OCI-LY3 (cell line): Measurements from ENCODE around the gene FAM149A.

ENCODE experiments used
- H2AFZ ChIP-seq: fragments of 200-600, 300-600 bp; shearing (Covaris generic); 2 replicates; pipeline ENCODE4 v1.6.0; 2014; ENCODE audit warnings: antibody characterized with exemption, low read depth, low read length
- H3K27ac ChIP-seq: fragments of 200-600, 300-600 bp; sonication (generic); 2 replicates; pipeline ENCODE4 v1.5.1; 2014; ENCODE audit warnings: mild to moderate bottlenecking, low read length, moderate library complexity, mixed read lengths
- H3K27me3 ChIP-seq: fragments of 200-600, 300-600 bp; sonication (generic); 2 replicates; pipeline ENCODE4 v1.6.1; 2014; ENCODE audit warnings: low read depth, low read length, mixed read lengths
- H3K36me3 ChIP-seq: fragments of 200-600, 300-600 bp; sonication (generic); replicated peaks from 2 replicates; pipeline ENCODE3; 2014; ENCODE audit warnings: low read depth, low read length, mixed read lengths
- H3K4me1 ChIP-seq: fragments of 300-600, 200-600 bp; sonication (generic); 2 replicates; pipeline ENCODE4 v1.6.1; 2014; ENCODE audit warnings: low read length, mixed read lengths
- H3K4me2 ChIP-seq: fragments of 200-600, 300-600 bp; sonication (generic); 2 replicates; pipeline ENCODE4 v1.6.1; 2014; ENCODE audit warnings: low read length, mixed read lengths
- H3K4me3 ChIP-seq: fragments of 300-600, 200-600 bp; sonication (generic); 2 replicates; pipeline ENCODE4 v1.5.1; 2014; ENCODE audit warnings: antibody characterized with exemption, mild to moderate bottlenecking, low read length, moderate library complexity
- H3K79me2 ChIP-seq: fragments of 300-600, 200-600 bp; shearing (Covaris generic); 2 replicates; pipeline ENCODE4 v1.6.1; 2014; ENCODE audit warnings: mild to moderate bottlenecking, low read length, mixed read lengths
- H3K9ac ChIP-seq: fragments of 300-600, 200-600 bp; shearing (Covaris generic); 2 replicates; pipeline ENCODE4 v1.6.0; 2014; ENCODE audit warnings: mild to moderate bottlenecking, low read length, moderate library complexity
- H3K9me3 ChIP-seq: fragments of 200-600, 300-600 bp; shearing (Covaris generic); 2 replicates; pipeline ENCODE4 v1.6.1; 2014; ENCODE audit warnings: low read length, mixed read lengths; ENCODE audit not compliant: insufficient read depth
- H4K20me1 ChIP-seq: fragments of 200-600, 300-600 bp; sonication (generic); 2 replicates; pipeline ENCODE4 v1.6.1; 2016; ENCODE audit warnings: low read length, mixed read lengths; ENCODE audit not compliant: insufficient read depth
- EZH2phosphoT487 ChIP-seq: fragments of 200-600 bp; shearing (Covaris generic); IDR thresholded peaks from 2 replicates; pipeline ENCODE4 v1.6.1; 2018; ENCODE audit warnings: antibody characterized with exemption, mixed run types, low read depth
- TF ChIP-seq, protein P1 (sequence below): fragments of 200-600, 300-600 bp; sonication (generic); IDR thresholded peaks from 2 replicates; pipeline ENCODE4 v1.5.1; 2014; ENCODE audit warnings: antibody characterized with exemption, low read length, low read depth

FAM149A gene

GRCh38 chr4:186067757-186068385 is 36.6 kb upstream of the FAM149A start:
- H3K9ac ChIP-seq: no peak overlapping the region
- H3K9me3 ChIP-seq: no peaks in the 10 kb centered on the region
- no peaks in the 10 kb centered on the region for H3K36me3 ChIP-seq
- no peak overlapping the region for H2AFZ ChIP-seq
- H3K79me2 ChIP-seq: no peaks in the 10 kb centered on the region
- H3K27me3 ChIP-seq: no peaks in the 10 kb centered on the region
- H3K4me3 ChIP-seq: peak overlapping the region; percentile 70
- TF ChIP-seq, protein P1, sequence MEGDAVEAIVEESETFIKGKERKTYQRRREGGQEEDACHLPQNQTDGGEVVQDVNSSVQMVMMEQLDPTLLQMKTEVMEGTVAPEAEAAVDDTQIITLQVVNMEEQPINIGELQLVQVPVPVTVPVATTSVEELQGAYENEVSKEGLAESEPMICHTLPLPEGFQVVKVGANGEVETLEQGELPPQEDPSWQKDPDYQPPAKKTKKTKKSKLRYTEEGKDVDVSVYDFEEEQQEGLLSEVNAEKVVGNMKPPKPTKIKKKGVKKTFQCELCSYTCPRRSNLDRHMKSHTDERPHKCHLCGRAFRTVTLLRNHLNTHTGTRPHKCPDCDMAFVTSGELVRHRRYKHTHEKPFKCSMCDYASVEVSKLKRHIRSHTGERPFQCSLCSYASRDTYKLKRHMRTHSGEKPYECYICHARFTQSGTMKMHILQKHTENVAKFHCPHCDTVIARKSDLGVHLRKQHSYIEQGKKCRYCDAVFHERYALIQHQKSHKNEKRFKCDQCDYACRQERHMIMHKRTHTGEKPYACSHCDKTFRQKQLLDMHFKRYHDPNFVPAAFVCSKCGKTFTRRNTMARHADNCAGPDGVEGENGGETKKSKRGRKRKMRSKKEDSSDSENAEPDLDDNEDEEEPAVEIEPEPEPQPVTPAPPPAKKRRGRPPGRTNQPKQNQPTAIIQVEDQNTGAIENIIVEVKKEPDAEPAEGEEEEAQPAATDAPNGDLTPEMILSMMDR: peak; percentile 49
- TF ChIP-seq EZH2phosphoT487: no peak
- no peaks in the 10 kb centered on the region for H4K20me1 ChIP-seq
- no peak overlapping the region for H3K27ac ChIP-seq
- no peaks in the 10 kb centered on the region for H3K4me1 ChIP-seq
- peak overlapping the region; percentile 72 for H3K4me2 ChIP-seq

DNA sequence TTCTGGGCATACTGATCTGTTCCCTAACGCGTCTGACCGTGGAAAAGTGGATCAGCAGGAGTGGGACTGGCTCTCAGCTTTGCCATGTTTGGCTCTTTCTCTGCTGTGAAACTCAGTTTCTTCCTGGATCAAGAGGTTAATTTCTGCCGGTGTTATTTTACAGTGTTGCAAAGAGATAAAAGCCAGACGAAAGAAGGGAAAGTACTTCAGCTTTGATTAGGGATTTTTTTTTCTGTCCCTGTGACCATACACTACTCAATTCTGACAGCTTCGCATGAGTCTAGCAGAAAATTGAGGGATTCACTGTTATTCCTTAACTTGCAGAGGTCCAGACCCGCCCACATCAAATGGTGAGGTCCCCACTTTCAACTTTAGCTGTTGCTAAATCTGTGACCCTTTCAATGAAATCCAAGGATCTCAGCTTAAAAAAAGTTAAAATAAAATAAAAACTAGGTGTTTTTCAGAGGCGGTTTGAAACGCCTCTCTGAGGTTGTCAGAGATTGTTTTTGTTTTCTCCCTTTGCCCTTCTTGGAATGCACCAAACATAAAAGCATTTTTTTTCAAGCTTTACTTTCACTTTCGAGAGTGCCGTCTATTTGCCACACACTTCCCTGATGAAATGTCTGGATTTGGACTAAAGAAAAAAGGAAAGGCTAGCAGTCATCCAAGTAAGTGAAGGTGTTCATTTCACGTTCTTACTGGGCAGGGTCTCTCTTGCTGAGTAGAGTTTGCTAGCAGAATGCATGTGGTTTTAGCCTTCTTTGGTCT is 35.7 kb upstream of the FAM149A start, which contains the start of gene TLR3:
TLR3 (plus strand) TSS at position 576 of the 768 bp plus-strand sequence. CDS start 7,464 bp downstream, outside the sequence.
- H3K9me3 ChIP-seq: no peaks in the 10 kb centered on the region
- H3K4me1 ChIP-seq: no peaks in the 10 kb centered on the region
- no peaks in the 10 kb centered on the region for H3K36me3 ChIP-seq
- no peaks in the 10 kb centered on the region for H3K79me2 ChIP-seq
- H3K27me3 ChIP-seq: no peaks in the 10 kb centered on the region
- H2AFZ ChIP-seq: no peak within 1 kb of the TSS
- H3K27ac ChIP-seq: no peak within 1 kb of the TSS
- H3K4me2 ChIP-seq: peak within 1 kb of the TSS; percentile 72
- H3K9ac ChIP-seq: peak within 1 kb of the TSS; percentile 20; the same call in 1 of the 2 replicates
- H3K4me3 ChIP-seq: peak within 1 kb of the TSS; percentile 70
- no peaks in the 10 kb centered on the region for H4K20me1 ChIP-seq
- TF ChIP-seq, protein P1: no peak
- TF ChIP-seq EZH2phosphoT487: no peak

DNA sequence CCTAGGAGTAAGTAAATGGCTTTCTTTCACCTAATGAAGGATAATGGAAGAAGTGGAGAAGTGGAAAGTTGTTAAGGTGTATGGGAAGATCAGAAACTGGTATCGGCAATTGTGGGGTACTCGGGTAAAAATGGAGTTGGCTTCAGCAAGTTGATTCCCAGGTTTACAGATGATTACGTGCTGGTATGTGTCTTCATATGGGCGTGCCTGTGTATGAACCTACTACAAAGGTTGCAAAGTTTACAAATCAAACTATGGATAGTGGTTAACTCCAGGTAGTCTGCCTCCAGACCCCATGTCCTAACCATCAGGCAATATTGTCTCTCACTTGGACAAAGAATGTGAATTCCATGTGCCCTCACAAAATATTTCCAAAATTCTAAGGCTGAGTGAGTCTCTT is 34.8 kb upstream of the FAM149A start:
- Histone ChIP-seq H3K4me2 (no peak overlapping the region), H3K27ac (no peak overlapping the region), H3K4me1 (no peaks in the 10 kb centered on the region), H3K27me3 (no peaks in the 10 kb centered on the region), H3K4me3 (no peak overlapping the region), H3K9me3 (no peaks in the 10 kb centered on the region), H3K9ac (no peak overlapping the region), H3K36me3 (no peaks in the 10 kb centered on the region), H3K79me2 (no peaks in the 10 kb centered on the region), H4K20me1 (no peaks in the 10 kb centered on the region), H2AFZ (no peak overlapping the region)
- TF ChIP-seq EZH2phosphoT487: no peak

GRCh38 chr4:186072516-186072915 is 32.0 kb upstream of the FAM149A start:
- Histone ChIP-seq H3K9me3 (no peaks in the 10 kb centered on the region), H2AFZ (no peak overlapping the region), H4K20me1 (no peaks in the 10 kb centered on the region), H3K27ac (no peak overlapping the region), H3K79me2 (no peaks in the 10 kb centered on the region), H3K27me3 (no peaks in the 10 kb centered on the region), H3K36me3 (no peaks in the 10 kb centered on the region), H3K4me1 (no peaks in the 10 kb centered on the region), H3K4me2 (no peak overlapping the region), H3K4me3 (no peak overlapping the region), H3K9ac (no peak overlapping the region)
- TF ChIP-seq EZH2phosphoT487: no peak
- TF ChIP-seq, protein P1: no peak
